ENCODE data around the gene TCL1A. TPM values are rescaled to one million over a fixed set of nuclear protein-coding genes. Genes with fewer than 3 reads are reported as not detected.

TCL1A gene
- polyA plus RNA-seq, 1 donor (not counting 4 experiments of a cell fraction or from before 2014, with no cell fraction given), result not detected

- no peak for DNase-seq (ENCODE audit: low read depth, low spot score)
- no peak overlapping the region for H3K27ac ChIP-seq (ENCODE audit: control insufficient read depth, insufficient read depth, low read length)
- no peaks in the 10 kb centered on the region for H3K4me1 ChIP-seq (ENCODE audit: control insufficient read depth, extremely low read depth, insufficient read depth, low read length)
- TF ChIP-seq CTCF (optimal IDR thresholded peaks at IDR 0.05 in 1 of 3, IDR thresholded peaks at IDR 0.05 in 1 of 3, conservative IDR thresholded peaks at IDR 0.05 in 1 of 3; ENCODE audit: extremely low read depth in 1 of 3, insufficient read depth in 2 of 3, low read length in 3 of 3) (no peak), EZH2 (IDR thresholded peaks at IDR 0.05; ENCODE audit: low read length) (no peak)
- H3K36me3 ChIP-seq (ENCODE audit: control insufficient read depth in 2 of 2, extremely low read depth in 1 of 2, insufficient read depth in 2 of 2, low read length in 2 of 2), result no peaks in the 10 kb centered on the region
- H3K79me2 ChIP-seq (ENCODE audit: control insufficient read depth, insufficient read depth, low read length), result no peaks in the 10 kb centered on the region
- FAIRE-seq, result no peak
- H2AFZ ChIP-seq (ENCODE audit: control insufficient read depth, low read length), result no peak overlapping the region
- H4K20me1 ChIP-seq (ENCODE audit: control insufficient read depth, extremely low read depth, insufficient read depth, low read length), result no peaks in the 10 kb centered on the region
- H3K9me1 ChIP-seq (ENCODE audit: control insufficient read depth, extremely low read depth, insufficient read depth, low read length), result no peaks in the 10 kb centered on the region
- dilution Hi-C loops (cut with MboI; ENCODE audit: extremely low pct_ligation_motif_present, low sequenced_read_pairs), result no loop called here
- peaks cover 3% of the 10 kb centered on the region for H3K27me3 ChIP-seq (ENCODE audit: control insufficient read depth, extremely low read depth, insufficient read depth, low read length)
- H3K9ac ChIP-seq (ENCODE audit: control insufficient read depth, extremely low read depth, insufficient read depth, low read length), result no peak overlapping the region
- no peak overlapping the region for H3K4me3 ChIP-seq (ENCODE audit: control insufficient read depth in 2 of 3, extremely low read depth in 1 of 3, insufficient read depth in 2 of 3, low read depth in 1 of 3, low read length in 3 of 3)
- H3K9me3 ChIP-seq (ENCODE audit: control insufficient read depth, low read depth, low read length), result no peaks in the 10 kb centered on the region
- no peak overlapping the region for H3K4me2 ChIP-seq (ENCODE audit: control insufficient read depth, extremely low read depth, insufficient read depth, low read depth, low read length)
Observed at GRCh38 chr14:95668235-95668772, 45.6 kb downstream of the TCL1A start.

GRCh38 chr14:95667249-95667693 lies 46.7 kb downstream of the TCL1A start:
- no peak for FAIRE-seq
- dilution Hi-C loops (cut with MboI; ENCODE audit: extremely low pct_ligation_motif_present, low sequenced_read_pairs), result no loop called here

More at GRCh38 chr14:95667249-95667693, 46.7 kb downstream of the TCL1A start:
- Histone ChIP-seq H2AFZ (ENCODE audit: control insufficient read depth, low read length) (no peak overlapping the region), H3K27ac (ENCODE audit: control insufficient read depth, insufficient read depth, low read length) (no peak overlapping the region), H3K9me1 (ENCODE audit: control insufficient read depth, extremely low read depth, insufficient read depth, low read length) (no peaks in the 10 kb centered on the region), H3K4me3 (ENCODE audit: control insufficient read depth in 2 of 3, extremely low read depth in 1 of 3, insufficient read depth in 2 of 3, low read depth in 1 of 3, low read length in 3 of 3) (no peak overlapping the region), H3K27me3 (ENCODE audit: control insufficient read depth, extremely low read depth, insufficient read depth, low read length) (peaks cover 5% of the 10 kb centered on the region), H3K9ac (ENCODE audit: control insufficient read depth, extremely low read depth, insufficient read depth, low read length) (no peak overlapping the region), H3K9me3 (ENCODE audit: control insufficient read depth, low read depth, low read length) (no peaks in the 10 kb centered on the region), H4K20me1 (ENCODE audit: control insufficient read depth, extremely low read depth, insufficient read depth, low read length) (no peaks in the 10 kb centered on the region), H3K4me2 (ENCODE audit: control insufficient read depth, extremely low read depth, insufficient read depth, low read depth, low read length) (no peak overlapping the region), H3K4me1 (ENCODE audit: control insufficient read depth, extremely low read depth, insufficient read depth, low read length) (no peaks in the 10 kb centered on the region), H3K79me2 (ENCODE audit: control insufficient read depth, insufficient read depth, low read length) (no peaks in the 10 kb centered on the region), H3K36me3 (ENCODE audit: control insufficient read depth in 2 of 2, extremely low read depth in 1 of 2, insufficient read depth in 2 of 2, low read length in 2 of 2) (no peaks in the 10 kb centered on the region)
- TF ChIP-seq CTCF (optimal IDR thresholded peaks at IDR 0.05 in 1 of 3, IDR thresholded peaks at IDR 0.05 in 1 of 3, conservative IDR thresholded peaks at IDR 0.05 in 1 of 3; ENCODE audit: extremely low read depth in 1 of 3, insufficient read depth in 2 of 3, low read length in 3 of 3) (no peak), EZH2 (IDR thresholded peaks at IDR 0.05; ENCODE audit: low read length) (no peak)
- no peak for DNase-seq (ENCODE audit: low read depth, low spot score)

All from keratinocyte (primary cell).